Measurements from ENCODE around the gene PPM1A.

Gene PPM1A

GRCh38 chr14:60215520-60216420 lies 33.3 kb upstream of the PPM1A start:
- no peak overlapping the region for H3K27ac ChIP-seq
- no peak for TF ChIP-seq CTCF (IDR thresholded peaks at IDR 0.05)
- no peak overlapping the region for H3K4me3 ChIP-seq
- no peak for DNase-seq (ENCODE audit: low spot score)

- DNase-seq (ENCODE audit: low spot score): no peak
- TF ChIP-seq CTCF (IDR thresholded peaks at IDR 0.05): no peak
- Histone ChIP-seq H3K4me3 (no peak overlapping the region), H3K27ac (no peak overlapping the region)
These were observed 31.3 kb upstream of the PPM1A start for GRCh38 chr14:60217713-60218112.

GRCh38 chr14:60220084-60220483 lies 28.9 kb upstream of the PPM1A start:
- no peak for DNase-seq (ENCODE audit: low spot score)
- Histone ChIP-seq H3K27ac (no peak overlapping the region), H3K4me3 (no peak overlapping the region)
- no peak for TF ChIP-seq CTCF (IDR thresholded peaks at IDR 0.05)

- H3K4me3 ChIP-seq: no peak overlapping the region
- no peak for DNase-seq (ENCODE audit: low spot score)
- H3K27ac ChIP-seq: no peak overlapping the region
- no peak for TF ChIP-seq CTCF (IDR thresholded peaks at IDR 0.05)
These were observed 28.1 kb upstream of the PPM1A start for GRCh38 chr14:60220917-60221316.

GRCh38 chr14:60221457-60221856 lies 27.6 kb upstream of the PPM1A start:
- H3K4me3 ChIP-seq: no peak overlapping the region
- no peak overlapping the region for H3K27ac ChIP-seq
- no peak for TF ChIP-seq CTCF (IDR thresholded peaks at IDR 0.05)
- DNase-seq (ENCODE audit: low spot score): no peak

- DNase-seq (ENCODE audit: low spot score): no peak
- no peak overlapping the region for H3K4me3 ChIP-seq
- TF ChIP-seq CTCF (IDR thresholded peaks at IDR 0.05): no peak
- H3K27ac ChIP-seq: no peak overlapping the region
These were observed 26.2 kb upstream of the PPM1A start for GRCh38 chr14:60222820-60223219.

- H3K27ac ChIP-seq: no peak overlapping the region
- H3K4me3 ChIP-seq: no peak overlapping the region
- TF ChIP-seq CTCF (IDR thresholded peaks at IDR 0.05): no peak
- DNase-seq (ENCODE audit: low spot score): no peak
These were observed 23.8 kb upstream of the PPM1A start for GRCh38 chr14:60225265-60225664.
